ENCODE measurements around the gene ARPC1A. TPM values are rescaled to one million over a fixed set of nuclear protein-coding genes. Genes with fewer than 3 reads are reported as not detected.
"Not testable (repeated sequence)": the region's sequence is repeated elsewhere in the genome, so short reads cannot be mapped to it uniquely, and the experiment has no call there.

Gene ARPC1A
- total RNA-seq, 1 donor from 2014 or later, result 140 TPM

DNA sequence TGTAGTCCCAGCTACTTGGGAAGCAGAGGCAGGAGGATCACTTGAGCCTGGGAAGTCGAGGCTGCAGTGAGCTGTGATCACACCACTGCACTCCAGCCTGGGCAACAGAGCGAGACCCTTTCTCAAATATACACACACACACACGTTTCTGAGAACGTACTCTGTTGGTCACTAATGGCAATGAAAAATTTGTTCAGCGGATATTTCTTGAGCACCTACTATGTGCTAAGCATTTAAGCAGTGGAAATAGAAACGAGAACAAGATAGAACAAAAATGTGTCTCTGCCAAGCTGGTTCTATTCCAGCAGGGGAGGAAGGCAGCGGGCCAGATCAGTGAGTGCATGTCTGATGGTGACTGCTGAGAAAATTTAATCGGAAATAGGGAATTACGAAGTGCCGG lies 57.5 kb downstream of the ARPC1A start:
- no peaks in the 10 kb centered on the region for H3K4me1 Mint-ChIP-seq (ENCODE audit: low read depth)
- peaks cover 4% of the 10 kb centered on the region for H3K36me3 Mint-ChIP-seq (ENCODE audit: insufficient read depth)
- H3K27ac Mint-ChIP-seq, result no peak overlapping the region
- DNase-seq (ENCODE audit: low spot score, unreplicated experiment), result no peak
- TF ChIP-seq, protein P1, sequence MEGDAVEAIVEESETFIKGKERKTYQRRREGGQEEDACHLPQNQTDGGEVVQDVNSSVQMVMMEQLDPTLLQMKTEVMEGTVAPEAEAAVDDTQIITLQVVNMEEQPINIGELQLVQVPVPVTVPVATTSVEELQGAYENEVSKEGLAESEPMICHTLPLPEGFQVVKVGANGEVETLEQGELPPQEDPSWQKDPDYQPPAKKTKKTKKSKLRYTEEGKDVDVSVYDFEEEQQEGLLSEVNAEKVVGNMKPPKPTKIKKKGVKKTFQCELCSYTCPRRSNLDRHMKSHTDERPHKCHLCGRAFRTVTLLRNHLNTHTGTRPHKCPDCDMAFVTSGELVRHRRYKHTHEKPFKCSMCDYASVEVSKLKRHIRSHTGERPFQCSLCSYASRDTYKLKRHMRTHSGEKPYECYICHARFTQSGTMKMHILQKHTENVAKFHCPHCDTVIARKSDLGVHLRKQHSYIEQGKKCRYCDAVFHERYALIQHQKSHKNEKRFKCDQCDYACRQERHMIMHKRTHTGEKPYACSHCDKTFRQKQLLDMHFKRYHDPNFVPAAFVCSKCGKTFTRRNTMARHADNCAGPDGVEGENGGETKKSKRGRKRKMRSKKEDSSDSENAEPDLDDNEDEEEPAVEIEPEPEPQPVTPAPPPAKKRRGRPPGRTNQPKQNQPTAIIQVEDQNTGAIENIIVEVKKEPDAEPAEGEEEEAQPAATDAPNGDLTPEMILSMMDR (IDR thresholded peaks at IDR 0.05; ENCODE audit: unreplicated experiment), result no peak
- no peaks in the 10 kb centered on the region for H3K27me3 Mint-ChIP-seq
- H3K9me3 Mint-ChIP-seq (ENCODE audit: low read depth), result no peaks in the 10 kb centered on the region
- H3K4me3 Mint-ChIP-seq (ENCODE audit: low read depth), result no peak overlapping the region

DNA sequence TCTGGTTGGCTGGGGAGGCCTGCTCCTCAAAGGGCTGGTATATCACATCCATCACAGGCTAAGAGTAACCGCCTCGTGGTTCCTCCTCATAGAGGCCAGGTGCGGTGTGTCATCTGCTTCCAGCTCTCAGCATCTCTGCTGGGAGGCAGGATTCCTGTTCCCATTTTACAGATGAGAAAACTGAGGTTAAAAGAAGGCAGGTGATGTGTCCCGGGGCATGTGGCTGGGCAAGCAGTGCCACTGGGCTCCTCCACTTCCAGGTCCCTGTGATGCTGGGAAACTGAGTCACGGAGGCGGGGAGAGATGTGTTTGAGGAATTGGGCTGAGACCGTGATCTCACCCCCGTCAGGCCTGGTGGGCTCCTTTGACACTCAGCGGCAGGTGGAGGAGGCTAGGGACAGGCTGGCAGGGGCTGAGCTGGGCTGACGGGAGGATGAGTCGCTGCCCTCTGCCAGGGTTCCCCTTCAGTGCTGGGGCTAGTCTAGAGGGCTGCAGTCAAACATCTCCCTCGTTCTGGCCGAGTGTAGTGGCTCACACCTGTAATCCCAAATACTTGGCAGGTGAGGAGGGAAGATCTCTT lies 58.2 kb downstream of the ARPC1A start:
- Mint-ChIP-seq H3K36me3 (ENCODE audit: insufficient read depth) (peaks cover 6% of the 10 kb centered on the region), H3K27me3 (no peaks in the 10 kb centered on the region)

DNA sequence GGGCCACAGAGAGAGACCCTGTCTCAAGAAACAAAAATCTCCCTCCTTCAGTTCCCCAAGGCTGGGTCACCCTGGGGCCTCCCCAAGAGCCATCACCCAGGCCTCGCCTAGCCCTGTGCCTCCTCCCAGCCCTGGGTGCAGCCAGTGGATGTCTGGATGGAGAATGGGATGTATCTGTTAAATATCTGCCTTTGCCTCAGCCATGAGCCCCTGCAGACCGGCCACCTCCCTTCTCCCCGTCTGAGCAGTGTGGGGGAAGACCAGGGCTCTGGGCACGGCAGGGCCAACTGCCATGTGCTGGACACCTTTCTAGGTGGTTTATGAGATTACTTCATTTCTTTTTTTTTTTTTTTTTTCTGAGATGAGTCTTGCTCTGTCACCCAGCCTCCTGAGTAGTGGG lies 58.8 kb downstream of the ARPC1A start:
- Mint-ChIP-seq H3K4me3 (ENCODE audit: low read depth) (no peak overlapping the region), H3K27me3 (no peaks in the 10 kb centered on the region), H3K36me3 (ENCODE audit: insufficient read depth) (peaks cover 5% of the 10 kb centered on the region), H3K27ac (no peak overlapping the region), H3K4me1 (ENCODE audit: low read depth) (no peaks in the 10 kb centered on the region), H3K9me3 (ENCODE audit: low read depth) (no peaks in the 10 kb centered on the region)
- TF ChIP-seq, protein P1 (IDR thresholded peaks at IDR 0.05; ENCODE audit: unreplicated experiment), result no peak
- DNase-seq (ENCODE audit: low spot score, unreplicated experiment), result no peak

More for the DNA sequence above, 58.2 kb downstream of the ARPC1A start:
- Mint-ChIP-seq H3K27ac (no peak overlapping the region), H3K4me1 (ENCODE audit: low read depth) (no peaks in the 10 kb centered on the region), H3K9me3 (ENCODE audit: low read depth) (no peaks in the 10 kb centered on the region), H3K4me3 (ENCODE audit: low read depth) (no peak overlapping the region)
- TF ChIP-seq, protein P1 (IDR thresholded peaks at IDR 0.05; ENCODE audit: unreplicated experiment), result no peak
- no peak for DNase-seq (ENCODE audit: low spot score, unreplicated experiment)

DNA sequence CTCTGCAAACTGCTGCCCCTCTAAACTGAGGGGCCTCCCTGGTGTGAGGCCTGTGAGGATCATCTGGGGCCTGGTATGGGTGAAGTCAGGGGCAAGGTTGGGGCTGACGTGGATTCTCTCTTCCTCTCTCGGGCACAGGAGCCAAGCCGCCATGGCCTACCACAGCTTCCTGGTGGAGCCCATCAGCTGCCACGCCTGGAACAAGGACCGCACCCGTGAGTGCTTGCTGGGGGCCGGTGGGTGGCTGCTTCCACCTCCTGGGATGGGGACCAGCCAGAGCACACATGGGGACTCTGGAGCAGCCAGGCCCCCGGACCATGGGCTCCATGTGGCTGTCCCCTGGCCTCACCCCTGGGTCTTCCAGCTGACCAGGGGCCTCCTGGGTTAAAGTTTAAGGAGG lies 59.9 kb downstream of the ARPC1A start:
- H3K4me1 Mint-ChIP-seq (ENCODE audit: low read depth), result no peaks in the 10 kb centered on the region
- peaks cover 5% of the 10 kb centered on the region for H3K36me3 Mint-ChIP-seq (ENCODE audit: insufficient read depth)
- H3K27me3 Mint-ChIP-seq, result no peaks in the 10 kb centered on the region

DNA sequence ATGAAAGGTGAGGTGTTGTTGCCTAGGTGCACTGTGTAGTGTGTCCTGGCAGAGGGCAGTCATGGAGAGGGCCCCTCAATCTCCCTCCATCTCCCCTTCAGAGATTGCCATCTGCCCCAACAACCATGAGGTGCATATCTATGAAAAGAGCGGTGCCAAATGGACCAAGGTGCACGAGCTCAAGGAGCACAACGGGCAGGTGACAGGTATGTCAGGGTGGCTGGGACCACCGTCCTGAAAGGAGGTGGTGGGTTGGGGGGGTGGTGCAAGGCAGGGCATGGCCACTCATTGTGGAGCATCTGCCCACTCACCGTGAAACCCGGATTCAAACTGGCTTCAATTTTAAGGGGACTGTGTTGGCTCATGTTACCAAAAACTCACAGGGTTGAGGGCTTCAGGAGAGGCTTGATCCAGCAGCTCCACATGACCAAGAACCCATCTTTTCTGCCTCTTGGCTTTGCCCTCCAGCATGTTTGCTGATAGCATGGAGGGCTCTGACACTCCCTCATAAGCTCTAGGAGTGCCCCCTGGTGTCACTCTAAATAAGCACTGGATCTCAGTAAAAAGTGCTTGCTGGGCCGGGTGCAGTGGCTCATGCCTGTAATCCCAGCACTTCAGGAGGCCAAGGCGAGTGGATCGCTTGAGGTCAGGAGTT lies 61.0 kb downstream of the ARPC1A start:
- Mint-ChIP-seq H3K27me3 (no peaks in the 10 kb centered on the region), H3K9me3 (ENCODE audit: low read depth) (no peaks in the 10 kb centered on the region), H3K27ac (no peak overlapping the region), H3K36me3 (ENCODE audit: insufficient read depth) (peaks cover 5% of the 10 kb centered on the region), H3K4me3 (ENCODE audit: low read depth) (no peak overlapping the region), H3K4me1 (ENCODE audit: low read depth) (no peaks in the 10 kb centered on the region)
- TF ChIP-seq, protein P1 (IDR thresholded peaks at IDR 0.05; ENCODE audit: unreplicated experiment), result no peak
- DNase-seq (ENCODE audit: low spot score, unreplicated experiment), result no peak

More for the DNA sequence above, 59.9 kb downstream of the ARPC1A start:
- no peak for DNase-seq (ENCODE audit: low spot score, unreplicated experiment)
- TF ChIP-seq, protein P1 (IDR thresholded peaks at IDR 0.05; ENCODE audit: unreplicated experiment), result no peak
- Mint-ChIP-seq H3K27ac (no peak overlapping the region), H3K9me3 (ENCODE audit: low read depth) (no peaks in the 10 kb centered on the region), H3K4me3 (ENCODE audit: low read depth) (no peak overlapping the region)

DNA sequence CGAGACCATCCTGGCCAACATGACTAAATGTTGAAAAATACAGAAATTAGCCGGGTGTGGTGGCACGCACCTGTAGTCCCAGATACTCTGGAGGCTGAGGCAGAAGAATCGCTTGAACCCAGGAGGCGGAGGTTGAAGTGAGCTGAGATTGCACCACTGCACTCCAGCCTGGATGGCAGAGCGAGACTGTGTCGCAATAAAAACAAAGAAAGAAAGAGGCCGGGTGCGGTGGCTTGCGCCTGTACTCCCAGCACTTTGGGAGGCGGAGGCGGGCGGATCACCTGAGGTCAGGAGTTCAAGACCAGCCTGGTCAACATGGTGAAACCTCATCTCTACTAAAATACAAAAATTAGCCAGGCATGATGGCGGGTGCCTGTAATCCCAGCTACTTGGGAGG lies 61.5 kb downstream of the ARPC1A start:
- not testable (repeated sequence) for H3K4me1 Mint-ChIP-seq (ENCODE audit: low read depth); H3K4me3 Mint-ChIP-seq (ENCODE audit: low read depth); H3K9me3 Mint-ChIP-seq (ENCODE audit: low read depth); H3K27me3 Mint-ChIP-seq; H3K27ac Mint-ChIP-seq; DNase-seq (ENCODE audit: low spot score, unreplicated experiment); H3K36me3 Mint-ChIP-seq (ENCODE audit: insufficient read depth)

All from progenitor cell of endocrine pancreas (in vitro differentiated cells).